ENCODE data around the gene PRELID1. TPM values are rescaled to one million over a fixed set of nuclear protein-coding genes. Genes with fewer than 3 reads are reported as not detected.

Gene PRELID1
- total RNA-seq, 1 experiment from 2014 or later = 112 TPM

GRCh38 chr5:177320879-177321278 lies 17.3 kb downstream of the PRELID1 start:
- Histone ChIP-seq H3K9me3 (ENCODE audit: low read length) (no peaks in the 10 kb centered on the region; the same call in 1 of the 2 replicates), H2AFZ (ENCODE audit: low read length) (no peak overlapping the region), H4K20me1 (ENCODE audit: insufficient read depth, low read depth, low read length) (no peaks in the 10 kb centered on the region), H3K36me3 (ENCODE audit: insufficient read depth, low read length) (peaks cover 3% of the 10 kb centered on the region; the same call in 1 of the 2 replicates), H3K4me2 (ENCODE audit: low read depth, low read length, poor library complexity, severe bottlenecking) (no peak overlapping the region), H3K4me1 (ENCODE audit: low read length) (no peaks in the 10 kb centered on the region), H3K9me2 (replicated peaks; ENCODE audit: insufficient read depth, low read length) (no peaks in the 10 kb centered on the region), H3K27ac (ENCODE audit: low read length) (no peak overlapping the region), H3K4me3 (ENCODE audit: low read length) (no peak overlapping the region), H3K79me2 (ENCODE audit: low read length) (no peaks in the 10 kb centered on the region), H3K27me3 (ENCODE audit: low read length) (no peaks in the 10 kb centered on the region), H3K9ac (ENCODE audit: low read length) (no peak overlapping the region)
- peak; percentile 59 for DNase-seq

GRCh38 chr5:177325868-177326381 lies 22.3 kb downstream of the PRELID1 start:
- H3K4me2 ChIP-seq (ENCODE audit: low read depth, low read length, poor library complexity, severe bottlenecking) = no peak overlapping the region
- H4K20me1 ChIP-seq (ENCODE audit: insufficient read depth, low read depth, low read length) = no peaks in the 10 kb centered on the region
- H3K9me3 ChIP-seq (ENCODE audit: low read length) = no peaks in the 10 kb centered on the region
- H3K27ac ChIP-seq (ENCODE audit: low read length) = no peak overlapping the region
- no peak overlapping the region for H2AFZ ChIP-seq (ENCODE audit: low read length)
- no peak overlapping the region for H3K9ac ChIP-seq (ENCODE audit: low read length)
- no peak overlapping the region for H3K4me3 ChIP-seq (ENCODE audit: low read length)
- H3K36me3 ChIP-seq (ENCODE audit: insufficient read depth, low read length) = no peaks in the 10 kb centered on the region
- DNase-seq = no peak
- H3K79me2 ChIP-seq (ENCODE audit: low read length) = no peaks in the 10 kb centered on the region
- no peaks in the 10 kb centered on the region for H3K4me1 ChIP-seq (ENCODE audit: low read length)
- no peaks in the 10 kb centered on the region for H3K9me2 ChIP-seq (replicated peaks; ENCODE audit: insufficient read depth, low read length)
- H3K27me3 ChIP-seq (ENCODE audit: low read length) = no peaks in the 10 kb centered on the region

- Histone ChIP-seq H3K9ac (ENCODE audit: low read length) (no peak overlapping the region), H3K9me3 (ENCODE audit: low read length) (no peaks in the 10 kb centered on the region), H3K36me3 (ENCODE audit: insufficient read depth, low read length) (no peaks in the 10 kb centered on the region), H3K4me2 (ENCODE audit: low read depth, low read length, poor library complexity, severe bottlenecking) (no peak overlapping the region), H3K4me1 (ENCODE audit: low read length) (no peaks in the 10 kb centered on the region), H3K27me3 (ENCODE audit: low read length) (no peaks in the 10 kb centered on the region), H3K4me3 (ENCODE audit: low read length) (no peak overlapping the region), H4K20me1 (ENCODE audit: insufficient read depth, low read depth, low read length) (no peaks in the 10 kb centered on the region), H3K79me2 (ENCODE audit: low read length) (no peaks in the 10 kb centered on the region), H3K9me2 (replicated peaks; ENCODE audit: insufficient read depth, low read length) (no peaks in the 10 kb centered on the region), H3K27ac (ENCODE audit: low read length) (no peak overlapping the region), H2AFZ (ENCODE audit: low read length) (no peak overlapping the region)
- DNase-seq = no peak
Measured at GRCh38 chr5:177327539-177328522, 24.2 kb downstream of the PRELID1 start.

GRCh38 chr5:177328545-177329231 lies 25.1 kb downstream of the PRELID1 start:
- Histone ChIP-seq H3K9me3 (ENCODE audit: low read length) (no peaks in the 10 kb centered on the region), H2AFZ (ENCODE audit: low read length) (no peak overlapping the region), H3K4me1 (ENCODE audit: low read length) (no peaks in the 10 kb centered on the region), H3K4me3 (ENCODE audit: low read length) (no peak overlapping the region), H3K27me3 (ENCODE audit: low read length) (no peaks in the 10 kb centered on the region), H3K9ac (ENCODE audit: low read length) (no peak overlapping the region), H3K9me2 (replicated peaks; ENCODE audit: insufficient read depth, low read length) (no peaks in the 10 kb centered on the region), H3K79me2 (ENCODE audit: low read length) (no peaks in the 10 kb centered on the region), H3K27ac (ENCODE audit: low read length) (no peak overlapping the region), H3K4me2 (ENCODE audit: low read depth, low read length, poor library complexity, severe bottlenecking) (no peak overlapping the region), H3K36me3 (ENCODE audit: insufficient read depth, low read length) (no peaks in the 10 kb centered on the region; the same call in 1 of the 2 replicates), H4K20me1 (ENCODE audit: insufficient read depth, low read depth, low read length) (no peaks in the 10 kb centered on the region)
- no peak for DNase-seq

- Histone ChIP-seq H3K9me2 (replicated peaks; ENCODE audit: insufficient read depth, low read length) (no peaks in the 10 kb centered on the region), H3K4me2 (ENCODE audit: low read depth, low read length, poor library complexity, severe bottlenecking) (no peak overlapping the region), H3K9ac (ENCODE audit: low read length) (no peak overlapping the region), H4K20me1 (ENCODE audit: insufficient read depth, low read depth, low read length) (no peaks in the 10 kb centered on the region), H3K4me1 (ENCODE audit: low read length) (no peaks in the 10 kb centered on the region), H3K27ac (ENCODE audit: low read length) (no peak overlapping the region), H3K27me3 (ENCODE audit: low read length) (no peaks in the 10 kb centered on the region), H3K4me3 (ENCODE audit: low read length) (no peak overlapping the region), H3K36me3 (ENCODE audit: insufficient read depth, low read length) (peaks cover 9% of the 10 kb centered on the region; the same call in 1 of the 2 replicates), H3K9me3 (ENCODE audit: low read length) (no peaks in the 10 kb centered on the region), H3K79me2 (ENCODE audit: low read length) (no peaks in the 10 kb centered on the region), H2AFZ (ENCODE audit: low read length) (no peak overlapping the region)
- DNase-seq = no peak
Measured at GRCh38 chr5:177329883-177330282, 26.3 kb downstream of the PRELID1 start.

- H3K27ac ChIP-seq (ENCODE audit: low read length) = no peak overlapping the region
- H3K9me3 ChIP-seq (ENCODE audit: low read length) = no peaks in the 10 kb centered on the region
- no peaks in the 10 kb centered on the region for H3K9me2 ChIP-seq (replicated peaks; ENCODE audit: insufficient read depth, low read length)
- peaks cover 5% of the 10 kb centered on the region; the same call in 1 of the 2 replicates for H4K20me1 ChIP-seq (ENCODE audit: insufficient read depth, low read depth, low read length)
- H3K4me3 ChIP-seq (ENCODE audit: low read length) = no peak overlapping the region
- H3K4me2 ChIP-seq (ENCODE audit: low read depth, low read length, poor library complexity, severe bottlenecking) = no peak overlapping the region
- no peaks in the 10 kb centered on the region for H3K79me2 ChIP-seq (ENCODE audit: low read length)
- peaks cover 11% of the 10 kb centered on the region; the same call in 1 of the 2 replicates for H3K36me3 ChIP-seq (ENCODE audit: insufficient read depth, low read length)
- no peaks in the 10 kb centered on the region for H3K4me1 ChIP-seq (ENCODE audit: low read length)
- DNase-seq = no peak
- H3K9ac ChIP-seq (ENCODE audit: low read length) = no peak overlapping the region
- no peak overlapping the region for H2AFZ ChIP-seq (ENCODE audit: low read length)
- no peaks in the 10 kb centered on the region for H3K27me3 ChIP-seq (ENCODE audit: low read length)
Measured at GRCh38 chr5:177330991-177331842, 27.6 kb downstream of the PRELID1 start.

- Histone ChIP-seq H3K36me3 (ENCODE audit: insufficient read depth, low read length) (peaks cover 11% of the 10 kb centered on the region; the same call in 1 of the 2 replicates), H3K27me3 (ENCODE audit: low read length) (no peaks in the 10 kb centered on the region), H3K4me3 (ENCODE audit: low read length) (no peak overlapping the region), H3K4me2 (ENCODE audit: low read depth, low read length, poor library complexity, severe bottlenecking) (no peak overlapping the region), H3K9me3 (ENCODE audit: low read length) (no peaks in the 10 kb centered on the region), H3K27ac (ENCODE audit: low read length) (no peak overlapping the region), H3K9ac (ENCODE audit: low read length) (no peak overlapping the region), H2AFZ (ENCODE audit: low read length) (no peak overlapping the region), H4K20me1 (ENCODE audit: insufficient read depth, low read depth, low read length) (peaks cover 5% of the 10 kb centered on the region; the same call in 1 of the 2 replicates), H3K4me1 (ENCODE audit: low read length) (no peaks in the 10 kb centered on the region), H3K79me2 (ENCODE audit: low read length) (no peaks in the 10 kb centered on the region), H3K9me2 (replicated peaks; ENCODE audit: insufficient read depth, low read length) (no peaks in the 10 kb centered on the region)
- DNase-seq = no peak
Measured at GRCh38 chr5:177332031-177332895, 28.7 kb downstream of the PRELID1 start.
